IMR-90 (cell line): ENCODE measurements around the gene PAXX. TPM values are rescaled to one million over a fixed set of nuclear protein-coding genes. Genes with fewer than 3 reads are reported as not detected.

Source experiments
- ATAC-seq: fragments of 200-7000 bp; cut with Tn5 transposase; 2 replicates; pipeline ENCODE4 v1.9.1; 2020; ENCODE audit warnings: low read depth, mild to moderate bottlenecking, moderate library complexity
- BruUV-seq: library from RNA; stranded (reverse); fragments of 400-500 nt; replicated peaks from 2 replicates; lab custom pipeline; 2021; lab: Mats Ljungman, UMichigan
- CTCF ChIA-PET: fragments of 300-600 bp; formaldehyde crosslinking; extraction: SDS; loops from one replicate; lab custom pipeline; 2021; ENCODE audit warnings: antibody characterized with exemption; lab: Yijun Ruan, JAX
- POLR2A ChIA-PET: fragments of 300-600 bp; sonication (Branson Sonifier 250); formaldehyde crosslinking; loops from one replicate; lab custom pipeline; 2022; ENCODE audit warnings: antibody characterized with exemption; ENCODE audit not compliant: unreplicated experiment; lab: Charles Lee
- DNase-seq: peaks from one replicate; pipeline ENCODE4 v3.0.0; 2013
- H2AFZ ChIP-seq: replicated peaks from 2 replicates; pipeline ENCODE3; 2013; ENCODE audit warnings: low read length, mild to moderate bottlenecking; ENCODE audit not compliant: poor library complexity
- H2AK5ac ChIP-seq: 2 replicates; pipeline ENCODE4 v1.6.1; 2013; ENCODE audit warnings: low read depth, low read length, inconsistent platforms
- H2AK9ac ChIP-seq: replicated peaks from 2 replicates; pipeline ENCODE3; 2013; ENCODE audit warnings: mild to moderate bottlenecking, low read depth, low read length, moderate library complexity; ENCODE audit not compliant: poor library complexity
- H2BK120ac ChIP-seq: 2 replicates; pipeline ENCODE4 v1.6.1; 2013; ENCODE audit warnings: low read depth, low read length, inconsistent platforms
- H2BK15ac ChIP-seq: 3 replicates; pipeline ENCODE4 v1.6.1; 2013; ENCODE audit warnings: low read depth, low read length, inconsistent platforms
- H2BK20ac ChIP-seq: 2 replicates; pipeline ENCODE4 v1.6.1; 2013; ENCODE audit warnings: low read depth, mild to moderate bottlenecking, inconsistent platforms, low read length, moderate library complexity
- H2BK5ac ChIP-seq: 2 replicates; pipeline ENCODE4 v1.6.1; 2013; ENCODE audit warnings: mild to moderate bottlenecking, low read depth, low read length, inconsistent platforms; ENCODE audit not compliant: poor library complexity, severe bottlenecking
- H3K14ac ChIP-seq: replicated peaks from 2 replicates; pipeline ENCODE4 v1.6.1; 2013; ENCODE audit warnings: low read depth, low read length, inconsistent platforms
- H3K18ac ChIP-seq: 2 replicates; pipeline ENCODE4 v1.6.1; 2013; ENCODE audit warnings: low read depth, low read length, control low read depth
- H3K23ac ChIP-seq: 2 replicates; pipeline ENCODE4 v1.6.1; 2013; ENCODE audit warnings: low read depth, low read length, inconsistent platforms
- H3K27ac ChIP-seq: 2 replicates; pipeline ENCODE4 v1.5.1; 2013; ENCODE audit warnings: mild to moderate bottlenecking, control low read depth, low read length; ENCODE audit not compliant: insufficient read depth
- H3K27me3 ChIP-seq: 2 replicates; pipeline ENCODE4 v1.6.1; 2013; ENCODE audit warnings: low read length; ENCODE audit not compliant: control insufficient read depth, insufficient read depth
- H3K36me3 ChIP-seq: 2 replicates; pipeline ENCODE4 v1.6.1; 2013; ENCODE audit warnings: low read length, mixed read lengths; ENCODE audit not compliant: control insufficient read depth, insufficient read depth
- H3K4ac ChIP-seq: 2 replicates; pipeline ENCODE4 v1.6.1; 2013; ENCODE audit warnings: low read depth, low read length, inconsistent platforms
- H3K4me1 ChIP-seq: 2 replicates; pipeline ENCODE4 v1.6.1; 2013; ENCODE audit warnings: low read length, mixed read lengths; ENCODE audit not compliant: control insufficient read depth, insufficient read depth
- H3K4me2 ChIP-seq: 2 replicates; pipeline ENCODE4 v1.6.1; 2013; ENCODE audit warnings: low read depth, mild to moderate bottlenecking, control low read depth, low read length, moderate library complexity
- H3K4me3 ChIP-seq: 2 replicates; pipeline ENCODE4 v1.5.1; 2013; ENCODE audit warnings: low read depth, mild to moderate bottlenecking, control low read depth, low read length, moderate library complexity; ENCODE audit not compliant: insufficient read depth
- H3K56ac ChIP-seq: 2 replicates; pipeline ENCODE4 v1.6.1; 2013; ENCODE audit warnings: low read length, inconsistent platforms; ENCODE audit not compliant: insufficient read depth; ENCODE audit errors: extremely low read depth
- H3K79me1 ChIP-seq, 2 experiments: 2 replicates each; pipeline ENCODE4 v1.6.1; 2013; ENCODE audit warnings: low read length in 2 of 2, inconsistent platforms in 1 of 2, low read depth in 1 of 2
- H3K9ac ChIP-seq: 2 replicates; pipeline ENCODE4 v1.6.1; 2013; ENCODE audit warnings: low read depth, low read length, control low read depth
- H3K9me1 ChIP-seq: 2 replicates; pipeline ENCODE4 v1.6.1; 2013; ENCODE audit warnings: low read length, inconsistent platforms; ENCODE audit not compliant: insufficient read depth
- H3K9me3 ChIP-seq: 2 replicates; pipeline ENCODE4 v1.6.1; 2013; ENCODE audit warnings: low read length; ENCODE audit not compliant: control insufficient read depth, insufficient read depth
- H4K20me1 ChIP-seq: 2 replicates; pipeline ENCODE4 v1.6.1; 2013; ENCODE audit warnings: low read length, inconsistent platforms; ENCODE audit not compliant: insufficient read depth
- H4K5ac ChIP-seq: 2 replicates; pipeline ENCODE4 v1.6.1; 2013; ENCODE audit warnings: mild to moderate bottlenecking, low read depth, low read length, control low read depth
- H4K8ac ChIP-seq, 2 experiments: 2 replicates each; pipeline ENCODE4 v1.6.1; 2013; ENCODE audit warnings: low read depth in 2 of 2, low read length in 2 of 2, control low read depth in 1 of 2, inconsistent platforms in 1 of 2
- H4K91ac ChIP-seq: 2 replicates; pipeline ENCODE4 v1.6.1; 2013; ENCODE audit warnings: low read depth, low read length, inconsistent platforms; ENCODE audit not compliant: insufficient read depth
- BHLHE40 ChIP-seq: fragments of 150-350 bp; IDR thresholded peaks from 2 replicates; pipeline ENCODE4 v1.6.1; 2016; ENCODE audit warnings: mild to moderate bottlenecking, low read depth, low read length
- FOS ChIP-seq: fragments of 150-350 bp; IDR thresholded peaks from 2 replicates; pipeline ENCODE4 v1.6.1; 2016; ENCODE audit warnings: low read depth, low read length
- MXI1 ChIP-seq: IDR thresholded peaks from 2 replicates; pipeline ENCODE4 v1.6.1; 2012; ENCODE audit warnings: low read depth, mild to moderate bottlenecking, low read length, moderate library complexity, borderline replicate concordance
- RAD21 ChIP-seq: IDR thresholded peaks from 2 replicates; pipeline ENCODE4 v1.6.1; 2012; ENCODE audit warnings: low read length, improper control_type of control experiment
- RCOR1 ChIP-seq: IDR thresholded peaks from 2 replicates; pipeline ENCODE4 v1.6.1; 2012; ENCODE audit warnings: mild to moderate bottlenecking, low read length, improper control_type of control experiment; ENCODE audit not compliant: insufficient replicate concordance
- RFX5 ChIP-seq: IDR thresholded peaks from 2 replicates; pipeline ENCODE4 v1.8.0; 2012; ENCODE audit warnings: low read depth, mild to moderate bottlenecking, low read length, moderate library complexity
- WGBS, 2 experiments: methylation state at CpG; one replicate each; pipeline versions ENCODE4 v1.1.5 to v1.1.7; 2013; ENCODE audit warnings: missing lambda C conversion rate in 2 of 2; ENCODE audit not compliant: insufficient read length in 1 of 2; ENCODE audit errors: extremely low coverage in 2 of 2; 5-methylcytosine and 5-hydroxymethylcytosine counted together
- dilution Hi-C: fragments of 300-500 bp; cut with HindIII; formaldehyde crosslinking; loops from one replicate; pipeline ENCODE4 v1.14.3; 2018; ENCODE audit warnings: low sequenced_read_pairs; ENCODE audit not compliant: unreplicated experiment
- in situ Hi-C: fragments of 300-500 bp; cut with MboI; formaldehyde crosslinking; loops from 3 replicates; pipeline ENCODE4 v1.14.3; 2019; ENCODE audit warnings: low sequenced_read_pairs, inconsistent platforms, mixed read lengths
- intact Hi-C: fragments of 100-400 bp; cut with micrococcal nuclease; formaldehyde crosslinking; loops from 2 replicates; pipeline ENCODE4 v1.10.0; 2022
- polyA plus RNA-seq, 3 experiments: library from polyadenylated mRNA; depleted of rRNA; stranded (reverse); fragments of >200 nt; gene quantifications; 2 replicates each; pipeline ENCODE4 v1.2.3, GENCODE V29; 2012; ENCODE audit warnings: low replicate concordance in 1 of 3
- total RNA-seq: library from RNA; depleted of rRNA; stranded (reverse); fragments of >200 nt; gene quantifications from 2 replicates; pipeline ENCODE4 v1.2.3, GENCODE V29; 2012
- TF ChIP-seq, protein P1 (sequence below): fragments of 150-350 bp; IDR thresholded peaks from 2 replicates; pipeline ENCODE4 v1.6.1; 2017; ENCODE audit warnings: mild to moderate bottlenecking, antibody characterized with exemption, low read length, low read depth

PAXX gene
- total and polyA plus RNA-seq, 2 of the 4 experiments (the other 2 are of a cell fraction): 5.7 to 24.6 TPM

DNA sequence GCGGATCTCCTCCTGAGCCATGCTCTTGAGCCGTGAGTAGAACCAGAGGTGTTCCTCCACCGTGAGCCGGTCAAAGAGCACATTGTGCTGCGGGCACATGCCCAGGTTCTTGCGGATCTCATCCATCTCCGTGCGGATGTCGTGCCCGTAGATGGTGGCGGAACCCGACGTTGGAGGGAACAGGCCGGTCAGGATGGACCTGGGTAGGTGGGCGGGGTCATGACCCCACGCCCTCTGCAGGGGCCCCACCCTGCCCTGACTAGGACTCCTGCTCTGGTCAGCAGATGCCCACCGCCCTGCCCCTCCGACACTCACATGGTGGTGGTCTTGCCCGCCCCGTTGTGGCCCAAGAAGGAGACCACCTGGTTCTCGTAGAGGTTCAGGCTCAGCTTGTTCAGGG lies 23.8 kb downstream of the PAXX start:
- Histone ChIP-seq H3K4me3 (no peak overlapping the region), H3K4me1 (no peaks in the 10 kb centered on the region), H3K18ac (no peak overlapping the region), H3K9me3 (no peaks in the 10 kb centered on the region), H3K9ac (no peak overlapping the region), H4K8ac (no peak overlapping the region), H3K23ac (no peak overlapping the region), H3K56ac (no peak overlapping the region), H3K36me3 (peaks cover 42% of the 10 kb centered on the region; the same call in 1 of the 2 replicates), H3K27me3 (no peaks in the 10 kb centered on the region), H3K4me2 (no peak overlapping the region), H2BK120ac (no peak overlapping the region), H2BK5ac (no peak overlapping the region), H2AK9ac (no peak overlapping the region), H3K14ac (no peak overlapping the region), H2AK5ac (no peak overlapping the region), H4K20me1 (no peaks in the 10 kb centered on the region; the same call in 1 of the 2 replicates), H2AFZ (no peak overlapping the region), H3K9me1 (no peaks in the 10 kb centered on the region), H4K5ac (no peak overlapping the region), H4K91ac (no peak overlapping the region), H3K79me1 (no peaks in the 10 kb centered on the region), H2BK15ac (no peak overlapping the region), H3K4ac (no peak overlapping the region), H2BK20ac (no peak overlapping the region), H3K27ac (no peak overlapping the region)
- in situ Hi-C loops (no loop called here), intact Hi-C loops (no loop called here), dilution Hi-C loops (no loop called here)
- 96% methylated on average over 19 of the region's 21 CpGs; no CpG with 5 or more reads in 1 of the 2 experiments for WGBS, 2 experiments
- no TSS peak for BruUV-seq
- DNase-seq: no peak
- POLR2A ChIA-PET: no interaction called here
- no peak for ATAC-seq
- TF ChIP-seq FOS: no peak
- no peak for TF ChIP-seq BHLHE40
- TF ChIP-seq, protein P1, sequence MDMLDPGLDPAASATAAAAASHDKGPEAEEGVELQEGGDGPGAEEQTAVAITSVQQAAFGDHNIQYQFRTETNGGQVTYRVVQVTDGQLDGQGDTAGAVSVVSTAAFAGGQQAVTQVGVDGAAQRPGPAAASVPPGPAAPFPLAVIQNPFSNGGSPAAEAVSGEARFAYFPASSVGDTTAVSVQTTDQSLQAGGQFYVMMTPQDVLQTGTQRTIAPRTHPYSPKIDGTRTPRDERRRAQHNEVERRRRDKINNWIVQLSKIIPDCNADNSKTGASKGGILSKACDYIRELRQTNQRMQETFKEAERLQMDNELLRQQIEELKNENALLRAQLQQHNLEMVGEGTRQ: no peak
- no peak for TF ChIP-seq MXI1
- TF ChIP-seq RCOR1: no peak
- TF ChIP-seq RAD21: no peak
- TF ChIP-seq RFX5: no peak
- CTCF ChIA-PET: no interaction called here
